ENCODE measurements around the gene STEAP1.
A peak's percentile ranks its signal among the peaks of the same experiment; 100 is the strongest.
"Not testable (repeated sequence)": the region's sequence is repeated elsewhere in the genome, so short reads cannot be mapped to it uniquely, and the experiment has no call there.

The STEAP1 gene

DNA sequence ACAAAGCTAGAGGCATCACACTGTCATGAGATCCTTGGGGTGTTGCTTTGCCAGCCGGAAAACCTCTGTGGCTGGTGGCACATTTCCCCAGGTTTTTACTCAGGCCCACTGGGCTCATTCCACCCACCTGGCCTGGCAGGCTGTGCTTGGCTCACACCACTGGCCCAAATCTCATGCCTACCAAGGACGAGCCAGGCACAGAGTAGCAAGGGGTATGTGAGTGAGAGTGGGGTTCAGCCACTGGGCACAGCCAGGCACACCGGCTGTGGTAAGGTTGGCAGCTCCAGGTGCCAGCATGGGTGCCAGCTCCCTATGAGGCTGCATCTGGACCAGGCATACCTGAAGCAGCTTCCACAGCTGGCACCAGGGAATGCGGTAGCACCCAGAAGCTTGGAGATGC is 21.4 kb downstream of the STEAP1 start:
- DNase-seq = no peak

GRCh38 chr7:90176195-90176594 is 21.9 kb downstream of the STEAP1 start:
- no peak for DNase-seq

- no peak for DNase-seq
These were observed 23.9 kb downstream of the STEAP1 start for GRCh38 chr7:90178166-90178565.

GRCh38 chr7:90178679-90179278 is 24.5 kb downstream of the STEAP1 start:
- DNase-seq = no peak

DNA sequence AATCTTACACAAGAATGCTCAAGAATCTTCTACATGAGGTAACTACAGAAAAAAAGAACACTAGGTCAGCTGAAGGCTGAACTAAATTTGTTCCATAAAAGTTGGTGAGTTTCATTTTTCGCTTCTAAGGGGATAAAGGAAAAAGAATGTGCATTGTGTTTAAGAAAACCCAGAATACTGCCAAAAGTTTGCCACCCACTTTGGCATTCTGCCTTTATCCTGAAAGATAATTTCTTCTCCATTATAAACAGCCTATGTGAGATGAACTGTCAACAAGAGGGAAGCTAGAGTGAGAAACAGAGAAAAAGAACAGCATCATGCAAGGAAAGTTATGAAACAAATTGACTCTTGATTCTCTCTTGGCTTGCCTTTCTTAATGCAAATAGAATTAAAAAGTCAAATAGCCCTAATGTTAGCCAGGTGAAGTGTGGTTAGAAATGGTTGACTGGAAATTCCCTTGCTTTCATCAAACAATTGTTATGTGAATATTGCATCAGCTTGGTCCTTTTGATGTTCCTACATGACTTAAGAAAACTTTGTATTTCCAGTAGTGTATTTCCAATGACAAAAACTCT is 25.8 kb downstream of the STEAP1 start:
- DNase-seq = no peak

GRCh38 chr7:90180649-90181048 is 26.4 kb downstream of the STEAP1 start:
- DNase-seq = no peak

DNA sequence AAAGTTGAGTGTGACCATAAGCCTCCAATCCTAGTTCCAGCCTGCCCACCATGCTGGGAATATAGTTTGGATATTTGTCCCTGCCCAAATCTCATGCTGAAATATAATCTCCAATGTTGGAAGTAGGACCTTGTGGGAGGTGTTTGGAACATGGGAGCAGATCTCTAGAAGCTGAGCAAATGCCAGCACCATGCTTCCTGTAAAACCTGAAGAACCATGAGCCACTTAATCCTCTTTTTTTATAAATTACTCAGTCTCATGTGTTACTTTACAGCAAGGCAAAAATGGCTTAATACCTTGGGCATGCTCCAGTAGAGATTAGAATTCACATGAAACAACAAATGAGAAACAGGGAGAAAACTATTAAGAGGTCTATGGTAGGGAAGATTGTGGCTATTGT is 27.2 kb downstream of the STEAP1 start:
- DNase-seq = no peak

DNA sequence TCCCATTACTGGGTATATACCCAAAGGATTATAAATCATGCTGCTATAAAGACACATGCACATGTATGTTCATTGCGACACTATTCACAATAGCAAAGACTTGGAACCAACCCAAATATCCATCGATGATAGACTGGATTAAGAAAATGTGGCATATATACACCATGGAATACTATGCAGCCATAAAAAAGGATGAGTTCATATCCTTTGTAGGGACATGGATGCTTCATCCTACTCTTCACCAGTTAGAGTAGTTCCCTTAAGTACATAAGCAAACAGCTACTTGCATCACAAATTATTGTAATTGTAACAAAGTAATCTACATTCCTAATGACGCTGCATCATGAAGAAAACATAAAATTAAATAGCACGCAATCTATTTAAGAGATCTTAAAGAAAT is 32.0 kb downstream of the STEAP1 start:
- DNase-seq = not testable (repeated sequence)

- DNase-seq = no peak
These were observed 33.3 kb downstream of the STEAP1 start for GRCh38 chr7:90187507-90188050.

DNA sequence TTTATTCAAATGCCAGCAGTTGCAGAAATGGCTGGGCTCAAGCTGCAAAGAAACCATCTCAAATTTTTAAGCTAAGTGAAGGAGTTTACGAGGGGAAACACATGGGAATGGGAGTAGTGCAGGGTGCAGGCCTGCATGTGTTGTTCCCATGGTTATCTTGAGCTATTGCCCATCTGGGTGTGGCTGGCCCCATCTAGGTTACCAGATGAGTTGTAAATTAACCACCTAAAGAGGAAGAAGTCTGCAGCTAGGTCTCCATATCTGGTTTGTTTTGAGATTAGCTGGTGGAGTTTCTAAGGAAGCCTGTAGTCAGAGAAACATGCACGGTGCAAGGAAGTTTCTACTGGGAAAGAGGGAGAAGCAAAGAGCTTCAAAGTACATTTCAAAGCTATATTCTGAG is 34.0 kb downstream of the STEAP1 start:
- no peak for DNase-seq

DNA sequence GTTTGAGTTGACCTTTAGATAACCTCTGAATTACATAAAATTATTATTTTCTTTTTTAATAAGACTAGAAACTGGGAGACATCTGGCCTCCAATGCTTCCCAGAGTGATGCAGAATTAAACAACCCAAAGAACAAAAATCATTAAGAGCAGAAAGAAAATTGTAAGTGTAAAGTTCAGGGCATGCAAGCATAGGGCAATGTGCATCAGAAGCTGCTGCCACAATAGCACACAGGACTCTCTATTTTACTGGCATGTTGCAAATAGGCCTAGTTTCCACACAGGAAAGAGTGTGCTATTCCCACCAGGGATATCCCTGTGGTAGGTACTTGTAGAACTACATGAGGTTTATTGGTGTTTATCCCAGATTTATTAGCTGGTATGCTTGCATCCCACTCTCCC is 36.7 kb downstream of the STEAP1 start:
- DNase-seq = no peak

DNA sequence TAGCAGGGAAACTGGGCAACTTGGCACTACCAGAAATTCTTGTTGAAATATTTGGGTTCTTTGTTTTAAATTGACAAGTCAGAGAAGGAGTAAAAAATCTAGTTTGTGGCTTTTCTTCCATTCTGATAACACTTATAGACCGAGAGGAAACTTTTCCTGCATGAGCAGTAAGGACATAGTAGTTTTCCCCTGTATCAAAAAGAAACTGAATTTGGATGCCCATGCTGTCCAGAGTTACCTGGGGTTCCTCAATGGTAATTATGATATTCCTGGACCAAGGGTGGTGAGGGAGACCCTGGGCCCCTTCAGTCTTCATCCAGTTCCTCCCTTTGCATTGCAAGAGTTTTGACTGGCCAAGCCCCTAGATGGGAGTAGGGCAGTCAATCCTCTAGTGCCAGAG is 37.4 kb downstream of the STEAP1 start:
- DNase-seq = no peak

DNA sequence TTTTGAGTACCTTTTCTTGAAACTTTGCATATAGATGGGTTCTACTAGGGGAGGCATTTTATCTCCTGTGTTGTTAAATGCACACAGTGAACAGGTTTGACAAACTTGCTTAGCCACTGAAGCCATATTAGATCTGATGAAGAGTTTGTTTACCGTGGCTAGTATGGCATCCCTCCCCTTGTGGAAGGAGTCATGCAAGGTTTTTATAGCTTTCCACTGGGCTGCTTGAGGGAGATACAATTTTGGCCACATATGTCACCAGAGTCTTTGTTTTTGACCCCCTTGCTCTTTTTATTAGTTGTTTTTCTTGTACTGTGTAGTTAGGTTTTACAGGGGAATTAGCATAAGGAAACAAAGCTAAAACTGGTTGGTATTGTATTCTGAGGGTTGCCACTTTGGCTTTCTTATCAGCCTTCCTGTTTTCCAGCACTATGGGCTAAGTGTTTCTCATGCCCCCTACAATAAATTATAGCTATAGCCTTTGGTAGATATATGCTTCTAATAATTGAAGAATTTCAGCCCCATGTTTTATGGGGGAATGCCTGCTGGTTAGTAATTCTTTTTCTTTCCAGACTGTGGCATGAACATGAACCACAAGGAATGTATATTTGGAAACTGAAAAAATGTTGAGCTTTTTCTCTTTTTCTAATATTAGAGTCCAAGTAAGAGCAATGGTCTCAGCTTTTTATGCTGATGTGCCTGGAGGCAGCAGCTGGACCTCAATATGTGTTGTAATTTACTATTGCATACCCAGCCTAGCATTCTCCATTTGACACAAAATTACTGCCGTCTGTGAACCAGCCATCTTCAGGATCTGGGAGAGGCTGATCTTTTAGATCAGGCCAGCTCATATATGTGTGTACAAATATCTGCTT is 38.8 kb downstream of the STEAP1 start:
- no peak for DNase-seq

- DNase-seq = no peak
These were observed 40.9 kb downstream of the STEAP1 start for GRCh38 chr7:90194911-90195809.

- no peak for DNase-seq
These were observed 47.4 kb downstream of the STEAP1 start for GRCh38 chr7:90201500-90202195.

DNA sequence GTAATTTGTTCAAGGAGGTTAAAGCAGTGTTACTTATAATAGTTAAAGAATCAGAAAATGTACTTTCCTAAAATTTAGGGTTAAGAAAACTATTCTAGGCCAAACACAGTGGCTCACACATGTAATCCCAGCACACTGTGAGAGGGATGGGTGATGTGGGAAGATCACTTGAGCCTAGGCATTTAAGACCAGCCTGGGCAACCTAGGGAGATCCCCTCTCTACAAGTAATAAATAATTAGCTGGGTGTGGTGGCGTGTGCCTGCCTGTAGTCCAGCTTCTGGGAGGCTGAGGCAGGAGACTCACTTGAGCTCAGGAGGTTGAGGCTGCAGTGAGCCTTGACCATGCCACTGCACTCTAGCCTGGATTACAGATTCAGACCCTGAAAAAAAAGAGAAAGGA is 53.7 kb downstream of the STEAP1 start:
- DNase-seq = no peak

- no peak for DNase-seq
These were observed 55.5 kb downstream of the STEAP1 start for GRCh38 chr7:90209776-90210175.

DNA sequence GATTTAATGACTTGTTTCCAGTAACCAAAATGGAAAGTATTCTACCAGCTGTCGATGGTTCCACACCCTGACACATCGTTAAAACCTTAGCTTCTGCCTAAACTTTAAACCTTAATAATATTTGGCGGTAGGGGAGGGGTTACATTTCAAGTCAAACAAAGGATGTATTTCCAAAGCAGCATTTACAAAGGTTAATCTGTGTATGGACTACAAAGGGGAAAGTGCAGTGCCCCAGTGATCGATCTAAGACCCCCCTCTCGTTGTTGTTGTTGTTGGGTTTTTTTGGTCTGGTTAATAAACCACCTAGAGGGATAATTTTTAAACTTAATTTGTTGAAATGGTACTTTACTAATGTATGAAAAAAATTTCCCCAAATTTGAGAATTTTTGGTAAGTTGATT is 56.2 kb downstream of the STEAP1 start:
- DNase-seq = no peak

DNA sequence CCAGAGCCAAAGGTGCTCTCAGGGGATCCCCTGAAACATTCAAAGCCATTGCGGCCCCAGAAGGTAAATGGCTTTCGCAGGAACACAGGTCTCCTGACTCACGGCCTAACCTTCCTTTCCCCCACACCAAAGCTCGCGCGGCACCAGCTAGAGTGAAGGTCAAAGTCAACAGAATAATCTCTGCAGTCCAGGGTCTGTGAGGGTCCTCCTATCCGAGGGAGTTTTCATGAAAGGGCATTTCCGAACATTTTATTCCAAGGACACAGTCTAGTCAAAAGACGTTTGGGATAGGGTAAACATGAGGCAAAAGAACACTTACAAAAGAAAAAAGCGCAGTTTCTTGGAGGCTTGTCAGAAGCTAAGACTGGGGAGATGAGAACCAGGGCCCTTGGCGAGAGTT is 56.7 kb downstream of the STEAP1 start:
- DNase-seq = no peak

DNA sequence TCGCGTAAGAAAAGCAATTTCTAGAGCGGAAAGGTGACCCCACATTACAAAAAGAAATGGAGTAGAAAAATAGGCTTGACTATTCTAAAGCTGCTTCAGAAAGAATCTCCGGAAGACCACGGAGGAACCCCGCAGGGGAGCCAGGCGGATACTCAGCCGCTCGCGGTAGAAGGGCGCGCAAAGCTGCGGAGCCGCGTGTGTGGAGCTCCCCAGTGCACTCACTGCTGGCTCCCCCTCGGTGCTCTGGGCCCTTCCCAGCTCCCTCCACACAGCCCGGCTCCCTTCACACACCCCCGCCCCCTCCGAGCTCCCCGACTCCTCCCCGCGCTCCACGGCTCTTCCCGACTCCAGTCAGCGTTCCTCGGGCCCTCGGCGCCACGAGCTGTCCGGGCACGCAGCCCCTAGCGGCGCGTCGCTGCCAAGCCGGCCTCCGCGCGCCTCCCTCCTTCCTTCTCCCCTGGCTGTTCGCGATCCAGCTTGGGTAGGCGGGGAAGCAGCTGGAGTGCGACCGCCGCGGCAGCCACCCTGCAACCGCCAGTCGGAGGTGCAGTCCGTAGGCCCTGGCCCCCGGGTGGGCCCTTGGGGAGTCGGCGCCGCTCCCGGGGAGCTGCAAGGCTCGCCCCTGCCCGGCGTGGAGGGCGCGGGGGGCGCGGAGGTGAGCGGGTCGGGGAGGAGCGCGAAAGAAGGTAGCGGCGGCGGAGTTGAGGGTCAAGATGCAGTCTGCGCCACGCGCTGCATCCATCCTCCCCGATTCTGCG is 57.3 kb downstream of the STEAP1 start, which contains the start of gene STEAP2:
TSS of gene STEAP2 (plus strand) at position 350 of the 758 bp plus-strand sequence. CDS start 13,343 bp downstream, outside the sequence.
- DNase-seq = peak; percentile 66

DNA sequence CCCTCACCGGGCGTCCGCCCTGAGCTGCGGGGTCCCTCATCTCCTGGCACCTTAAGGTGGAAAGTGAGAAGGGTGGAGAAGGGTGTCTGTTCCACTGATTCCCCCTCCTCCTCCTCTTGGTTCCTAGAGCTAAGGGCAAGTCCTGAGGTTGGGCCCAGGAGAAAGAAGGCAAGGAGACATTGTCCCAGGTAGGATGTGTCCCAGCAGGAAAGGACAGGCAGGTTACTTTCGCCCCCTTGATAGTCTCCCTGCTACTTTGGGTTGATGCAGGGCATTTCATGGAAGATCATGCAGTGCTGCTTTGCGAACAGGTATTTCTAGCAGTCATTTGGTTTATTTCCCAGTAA is 57.9 kb downstream of the STEAP1 start:
- no peak for DNase-seq
